H1 (cell line): ENCODE measurements around the gene FOLR3. TPM values are rescaled to one million over a fixed set of nuclear protein-coding genes. Genes with fewer than 3 reads are reported as not detected.

Source experiments
- CTCF ChIA-PET: fragments of 300-600 bp; sonication (Branson Sonifier 250); formaldehyde crosslinking; loops from one replicate; lab custom pipeline; 2021; ENCODE audit not compliant: partially characterized antibody; lab: Charles Lee
- POLR2A ChIA-PET: fragments of 300-600 bp; sonication (Branson Sonifier 250); formaldehyde crosslinking; loops from one replicate; lab custom pipeline; 2021; ENCODE audit warnings: inconsistent platforms; ENCODE audit not compliant: partially characterized antibody; lab: Charles Lee
- DNase-seq, 2 experiments: peaks; one replicate each; pipeline versions ENCODE4 v3.0.0 to v3.0.0-alpha.2; 2010 to 2022; ENCODE audit warnings: low spot score in 2 of 2, low read depth in 1 of 2, mixed read lengths in 1 of 2
- FAIRE-seq: peaks from 2 replicates; lab custom pipeline; 2011; peaks lifted over from hg19 to GRCh38; lab: Jason Lieb, UNC
- H2AFZ ChIP-seq: 2 replicates; pipeline ENCODE4 v1.8.1; 2012; ENCODE audit warnings: low read length, inconsistent platforms
- H2AK5ac ChIP-seq: 2 replicates; pipeline ENCODE4 v1.6.1; 2013; ENCODE audit warnings: low read depth, low read length
- H2BK120ac ChIP-seq: replicated peaks from 2 replicates; pipeline ENCODE3; 2013; ENCODE audit warnings: low read depth, low read length, inconsistent platforms
- H2BK12ac ChIP-seq: 2 replicates; pipeline ENCODE4 v1.6.1; 2013; ENCODE audit warnings: low read depth, low read length
- H2BK15ac ChIP-seq: 2 replicates; pipeline ENCODE4 v1.6.1; 2013; ENCODE audit warnings: low read length
- H2BK20ac ChIP-seq: 2 replicates; pipeline ENCODE4 v1.6.1; 2013; ENCODE audit warnings: low read length
- H2BK5ac ChIP-seq: 2 replicates; pipeline ENCODE4 v1.6.1; 2013; ENCODE audit warnings: low read depth, low read length
- H3K14ac ChIP-seq: 2 replicates; pipeline ENCODE4 v1.6.1; 2013; ENCODE audit warnings: inconsistent platforms; ENCODE audit not compliant: insufficient read length
- H3K18ac ChIP-seq: 2 replicates; pipeline ENCODE4 v1.6.1; 2013; ENCODE audit warnings: low read length; ENCODE audit errors: extremely low read depth
- H3K23ac ChIP-seq: 2 replicates; pipeline ENCODE4 v1.6.1; 2013; ENCODE audit warnings: inconsistent platforms; ENCODE audit not compliant: insufficient read length
- H3K23me2 ChIP-seq: 2 replicates; pipeline ENCODE4 v1.6.1; 2013; ENCODE audit warnings: low read depth, low read length
- H3K27ac ChIP-seq: 2 replicates; pipeline ENCODE4 v1.6.1; 2011; ENCODE audit warnings: low read depth, low read length, inconsistent platforms
- H3K27me3 ChIP-seq, 4 experiments: replicated peaks in 1 of 4; 1 replicate in 1 of 4; 2 replicates in 3 of 4; pipeline versions ENCODE4 v1.6.1 to v1.8.1; 2011 to 2013; ENCODE audit warnings: low read length in 3 of 4, mild to moderate bottlenecking in 3 of 4, inconsistent platforms in 2 of 4, mixed read lengths in 2 of 4, moderate library complexity in 1 of 4; ENCODE audit not compliant: control insufficient read depth in 3 of 4, insufficient read depth in 3 of 4; ENCODE audit errors: extremely low read depth in 1 of 4
- H3K36me3 ChIP-seq, 4 experiments: 2 replicates each; pipeline versions ENCODE4 v1.6.1 to v1.8.1; 2011 to 2013; ENCODE audit warnings: mild to moderate bottlenecking in 4 of 4, low read length in 3 of 4, moderate library complexity in 2 of 4, control low read depth in 1 of 4, inconsistent platforms in 1 of 4; ENCODE audit not compliant: insufficient read depth in 4 of 4, control insufficient read depth in 2 of 4
- H3K4ac ChIP-seq: replicated peaks from 2 replicates; pipeline ENCODE3; 2013; ENCODE audit warnings: low read length, low read depth, mixed read lengths, inconsistent platforms; ENCODE audit not compliant: insufficient read length
- H3K4me1 ChIP-seq, 4 experiments: replicated peaks in 1 of 4; 1 replicate in 1 of 4; 2 replicates in 3 of 4; pipeline versions ENCODE4 v1.6.1 to v1.8.1; 2011 to 2013; ENCODE audit warnings: low read length in 3 of 4, inconsistent platforms in 2 of 4, mixed read lengths in 1 of 4; ENCODE audit not compliant: insufficient read depth in 4 of 4, control insufficient read depth in 3 of 4
- H3K4me2 ChIP-seq, 2 experiments: 2 replicates each; pipeline versions ENCODE4 v1.6.1 to v1.8.1; 2011 to 2013; ENCODE audit warnings: low read depth in 2 of 2, low read length in 2 of 2, control low read depth in 1 of 2, inconsistent platforms in 1 of 2, mild to moderate bottlenecking in 1 of 2; ENCODE audit not compliant: insufficient read depth in 1 of 2
- H3K4me3 ChIP-seq, 4 experiments: fragments of 200-600, 300-600 bp in 1 of 4; sonication (generic), shearing (Covaris generic), sonication (Bioruptor Twin) in 1 of 4; 2 replicates each; pipeline versions ENCODE4 v1.5.1 to v1.8.1; 2011 to 2016; ENCODE audit warnings: low read length in 4 of 4, low read depth in 3 of 4, control low read depth in 2 of 4, inconsistent platforms in 2 of 4, mild to moderate bottlenecking in 2 of 4, mixed read lengths in 1 of 4, moderate library complexity in 1 of 4; ENCODE audit not compliant: insufficient read depth in 2 of 4; ENCODE audit errors: extremely low read depth in 1 of 4
- H3K56ac ChIP-seq: replicated peaks from 2 replicates; pipeline ENCODE3; 2013; ENCODE audit warnings: low read depth, mild to moderate bottlenecking, mixed read lengths, low read length, inconsistent platforms; ENCODE audit not compliant: insufficient read length
- H3K79me1 ChIP-seq: 2 replicates; pipeline ENCODE4 v1.6.1; 2013; ENCODE audit warnings: low read depth, low read length, control low read depth
- H3K79me2 ChIP-seq, 2 experiments: 2 replicates each; pipeline versions ENCODE4 v1.6.1 to v1.8.1; 2012 to 2013; ENCODE audit warnings: low read length in 2 of 2, mild to moderate bottlenecking in 2 of 2, inconsistent platforms in 1 of 2; ENCODE audit not compliant: insufficient read depth in 2 of 2, control insufficient read depth in 1 of 2
- H3K9ac ChIP-seq, 4 experiments: replicated peaks in 1 of 4; 1 replicate in 1 of 4; 2 replicates in 3 of 4; pipeline versions ENCODE4 v1.6.1 to v1.8.1; 2011 to 2013; ENCODE audit warnings: low read depth in 3 of 4, low read length in 3 of 4, control low read depth in 2 of 4, mild to moderate bottlenecking in 2 of 4, moderate library complexity in 2 of 4, inconsistent platforms in 1 of 4; ENCODE audit errors: extremely low read depth in 1 of 4
- H3K9me3 ChIP-seq, 2 experiments: 2 replicates each; pipeline versions ENCODE4 v1.6.1 to v1.8.1; 2012 to 2013; ENCODE audit warnings: mild to moderate bottlenecking in 2 of 2, moderate library complexity in 2 of 2, control low read depth in 1 of 2, inconsistent platforms in 1 of 2, low read depth in 1 of 2, low read length in 1 of 2, mixed read lengths in 1 of 2; ENCODE audit not compliant: insufficient read depth in 2 of 2
- H4K20me1 ChIP-seq, 2 experiments: replicated peaks in 1 of 2; 2 replicates each; pipeline versions ENCODE3 to v1.8.1; 2011 to 2013; ENCODE audit warnings: inconsistent platforms in 2 of 2, low read length in 2 of 2, mild to moderate bottlenecking in 1 of 2; ENCODE audit not compliant: insufficient read depth in 2 of 2, control insufficient read depth in 1 of 2
- H4K5ac ChIP-seq: 2 replicates; pipeline ENCODE4 v1.6.1; 2013; ENCODE audit warnings: low read length, low read depth, mixed read lengths, inconsistent platforms; ENCODE audit not compliant: insufficient read length
- H4K8ac ChIP-seq: 2 replicates; pipeline ENCODE4 v1.8.0; 2013; ENCODE audit warnings: mild to moderate bottlenecking, moderate library complexity, low read length, inconsistent platforms; ENCODE audit not compliant: insufficient read depth; ENCODE audit errors: extremely low read depth
- H4K91ac ChIP-seq: replicated peaks from 2 replicates; pipeline ENCODE3; 2013; ENCODE audit warnings: low read length, mixed read lengths, inconsistent platforms; ENCODE audit not compliant: insufficient read length
- ASH2L ChIP-seq: fragments of 200-600, 300-600 bp; sonication (generic); IDR thresholded peaks from one replicate; pipeline ENCODE4 v1.7.1; 2017; ENCODE audit warnings: low read length
- BCL11A ChIP-seq, 2 experiments: IDR thresholded peaks; one replicate each; pipeline ENCODE4 v1.6.1; 2011; ENCODE audit warnings: low read depth in 2 of 2, low read length in 2 of 2, mild to moderate bottlenecking in 2 of 2
- CTBP2 ChIP-seq: IDR thresholded peaks from 2 replicates; pipeline ENCODE4 v1.7.0; 2011; ENCODE audit warnings: borderline replicate concordance, mild to moderate bottlenecking, moderate library complexity, mixed read lengths, low read length; ENCODE audit not compliant: insufficient read depth, insufficient read length
- FOSL1 ChIP-seq: IDR thresholded peaks from 2 replicates; pipeline ENCODE4 v1.6.1; 2011; ENCODE audit warnings: mild to moderate bottlenecking, low read depth, low read length, moderate library complexity; ENCODE audit not compliant: insufficient read depth
- GTF2F1 ChIP-seq: IDR thresholded peaks from 2 replicates; pipeline ENCODE4 v1.6.1; 2012; ENCODE audit warnings: low read depth, low read length, improper control_type of control experiment, borderline replicate concordance
- MAFK ChIP-seq: IDR thresholded peaks from 2 replicates; pipeline ENCODE4 v1.6.1; 2012; ENCODE audit warnings: low read depth, mild to moderate bottlenecking, improper control_type of control experiment, low read length
- MAX ChIP-seq: IDR thresholded peaks from 2 replicates; pipeline ENCODE4 v1.6.1; 2012; ENCODE audit warnings: inconsistent platforms
- SIN3A ChIP-seq, 2 experiments: IDR thresholded peaks in 1 of 2; conservative IDR thresholded peaks in 1 of 2; 2 replicates each; pipeline ENCODE4 v1.6.1; 2011 to 2012; ENCODE audit warnings: low read length in 2 of 2, improper control_type of control experiment in 1 of 2, low read depth in 1 of 2, mild to moderate bottlenecking in 1 of 2
- TEAD4 ChIP-seq: IDR thresholded peaks from 2 replicates; pipeline ENCODE4 v1.6.1; 2012; ENCODE audit warnings: low read depth, low read length, inconsistent platforms, mixed read lengths
- WGBS, 2 experiments: shearing (Covaris generic) in 1 of 2; methylation state at CpG; one replicate each; pipeline versions ENCODE4 v1.1.6 to v1.1.7; 2013 to 2015; ENCODE audit warnings: low lambda C conversion rate in 2 of 2, mixed read lengths in 2 of 2, inconsistent platforms in 1 of 2, low coverage in 1 of 2, missing lambda C conversion rate in 1 of 2; ENCODE audit not compliant: insufficient replicate concordance in 2 of 2, insufficient coverage in 1 of 2, insufficient read length in 1 of 2; ENCODE audit errors: extremely low coverage in 1 of 2, missing lambda C conversion rate in 1 of 2; 5-methylcytosine and 5-hydroxymethylcytosine counted together
- polyA plus RNA-seq, 7 experiments: library from polyadenylated mRNA; depleted of rRNA in 3 of 7; stranded (reverse) in 5 of 7; unstranded in 2 of 7; fragments of >200 nt in 5 of 7; fragments of 200-250 nt in 2 of 7; gene quantifications; 1 replicate in 5 of 7; 2 replicates in 1 of 7; 4 replicates in 1 of 7; pipeline versions ENCODE4 v1.2.1 to v1.2.3, GENCODE V29; 2011 to 2013; ENCODE audit warnings: missing spikeins in 2 of 7, mixed read lengths in 2 of 7
- total RNA-seq: library from RNA; stranded (reverse); fragmentation: NEBNext Ultra II Directional; extraction: Animal tissue kit (Norgen Biotek cat#: 25700); gene quantifications from 2 replicates; pipeline ENCODE4 v1.2.1, GENCODE V29; 2021

Gene FOLR3
- total and polyA plus RNA-seq, 2 of the 8 experiments (the other 6 are each of a cell fraction or from before 2014, with no cell fraction given), result not detected

DNA sequence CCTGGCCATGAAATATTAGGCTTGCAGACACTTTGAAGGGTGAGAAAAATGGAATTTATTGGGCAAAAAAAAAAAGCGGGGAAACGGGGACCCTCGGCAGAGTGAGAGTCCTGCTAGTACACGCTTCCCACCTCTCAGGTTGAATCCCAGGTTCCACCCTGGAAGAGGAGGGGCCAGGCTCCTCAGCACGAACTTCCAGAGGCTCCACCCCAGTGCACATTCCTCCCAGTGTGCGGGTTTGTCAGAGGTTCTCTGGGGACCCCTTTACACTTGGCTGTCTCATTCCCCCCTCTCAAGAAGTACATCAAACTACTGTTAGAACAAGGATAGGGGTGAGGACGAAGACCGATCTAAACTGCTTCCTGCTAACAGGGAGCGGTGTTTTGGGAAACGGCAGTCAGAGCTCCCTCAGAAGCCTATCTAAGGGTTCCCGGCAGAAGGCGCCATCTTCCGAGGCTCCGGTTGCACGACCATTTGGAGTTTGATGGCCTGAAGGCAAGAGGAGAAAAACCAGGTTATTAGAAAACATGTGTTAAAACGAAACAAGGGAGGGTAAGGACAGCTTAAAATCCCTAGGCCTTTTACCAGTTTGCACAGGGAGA lies 27.5 kb downstream of the FOLR3 start:
- Histone ChIP-seq H3K4me1 (no peaks in the 10 kb centered on the region), H2BK15ac (no peak overlapping the region), H3K56ac (no peak overlapping the region), H2AFZ (peak overlapping the region; percentile 21; the same call in 1 of the 2 replicates), H4K20me1 (no peaks in the 10 kb centered on the region), H3K79me2 (no peaks in the 10 kb centered on the region), H3K4me3 (no peak overlapping the region), H2BK20ac (no peak overlapping the region), H4K91ac (no peak overlapping the region), H2BK5ac (no peak overlapping the region), H3K27ac (no peak overlapping the region), H3K36me3 (no peaks in the 10 kb centered on the region), H2AK5ac (no peak overlapping the region), H3K23ac (no peak overlapping the region), H4K8ac (no peak overlapping the region), H2BK12ac (no peak overlapping the region), H4K5ac (no peak overlapping the region), H3K18ac (no peak overlapping the region), H3K4ac (no peak overlapping the region), H3K9ac (no peak overlapping the region), H2BK120ac (no peak overlapping the region), H3K9me3 (no peaks in the 10 kb centered on the region), H3K27me3 (no peaks in the 10 kb centered on the region), H3K4me2 (no peak overlapping the region), H3K79me1 (no peaks in the 10 kb centered on the region), H3K23me2 (no peaks in the 10 kb centered on the region; the same call in 1 of the 2 replicates), H3K14ac (no peak overlapping the region)
- ChIA-PET POLR2A (no interaction called here), CTCF (interaction anchor here (1.0 to 1.4 kb wide), 3 partner anchors 19 to 22 kb away, joined by 3 to 5 read pairs (median 3); no protein-coding TSS in a partner anchor)
- 76% methylated on average over 16 of the region's 16 CpGs; no CpG with 5 or more reads in 1 of the 2 experiments for WGBS, 2 experiments
- DNase-seq (no peak), FAIRE-seq (no peak)
- TF ChIP-seq CTBP2, result no peak
- no peak for TF ChIP-seq ASH2L
- TF ChIP-seq SIN3A (conservative IDR thresholded peaks at IDR 0.05 in 1 of 2, IDR thresholded peaks at IDR 0.05 in 1 of 2; ENCODE audit: low read depth in 1 of 2, low read length in 2 of 2), result no peak
- no peak for TF ChIP-seq BCL11A (IDR thresholded peaks at IDR 0.05; ENCODE audit: low read depth in 2 of 2, low read length in 2 of 2)
- TF ChIP-seq MAFK, result no peak
- TF ChIP-seq MAX, result no peak
- TF ChIP-seq FOSL1, result no peak
- no peak for TF ChIP-seq GTF2F1
- no peak for TF ChIP-seq TEAD4
